Activated CD4-positive, alpha-beta T cell treated with anti-CD3 and anti-CD28 coated beads, Interleukin-2, amount 50 U/mL, for 1 hour (primary cell): ENCODE data around the gene HIP1.
"Not testable (repeated sequence)": the region's sequence is repeated elsewhere in the genome, so short reads cannot be mapped to it uniquely, and the experiment has no call there.

ENCODE experiments used
- DNase-seq: peaks from one replicate; pipeline ENCODE4 v3.0.0-alpha.2; 2020

HIP1 gene

DNA sequence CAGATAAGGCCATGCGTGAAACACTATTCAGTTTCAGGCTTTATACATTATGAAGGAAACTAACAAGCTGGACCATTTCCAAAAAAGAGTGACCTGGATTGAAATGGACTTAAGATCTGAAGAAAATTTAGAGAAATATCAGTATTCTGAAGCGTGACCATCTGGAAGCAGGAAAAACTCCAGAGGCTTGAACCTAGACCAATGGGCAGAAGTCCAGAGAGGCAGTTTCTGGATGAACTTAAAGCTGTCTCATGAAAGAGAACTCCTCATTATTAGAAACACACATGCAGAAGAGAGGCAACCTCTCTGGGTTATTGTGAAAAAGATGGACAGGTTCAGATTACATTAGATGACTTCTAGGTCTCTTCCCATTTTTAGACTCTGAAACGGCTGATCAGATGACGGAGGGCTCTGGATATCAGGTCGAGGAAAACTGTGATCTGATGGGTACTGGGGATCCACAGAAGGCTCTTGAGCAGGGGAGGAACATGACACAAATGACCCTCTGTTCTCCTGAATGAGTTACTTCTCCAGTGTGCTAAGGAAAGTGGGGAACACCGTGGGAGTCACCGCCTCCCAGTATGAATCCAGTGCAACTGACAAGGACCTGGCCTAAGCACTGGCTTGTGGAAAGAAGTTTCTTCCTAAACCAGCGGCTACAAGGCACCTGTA, 130.2 kb downstream of the HIP1 start:
- no peak for DNase-seq

DNA sequence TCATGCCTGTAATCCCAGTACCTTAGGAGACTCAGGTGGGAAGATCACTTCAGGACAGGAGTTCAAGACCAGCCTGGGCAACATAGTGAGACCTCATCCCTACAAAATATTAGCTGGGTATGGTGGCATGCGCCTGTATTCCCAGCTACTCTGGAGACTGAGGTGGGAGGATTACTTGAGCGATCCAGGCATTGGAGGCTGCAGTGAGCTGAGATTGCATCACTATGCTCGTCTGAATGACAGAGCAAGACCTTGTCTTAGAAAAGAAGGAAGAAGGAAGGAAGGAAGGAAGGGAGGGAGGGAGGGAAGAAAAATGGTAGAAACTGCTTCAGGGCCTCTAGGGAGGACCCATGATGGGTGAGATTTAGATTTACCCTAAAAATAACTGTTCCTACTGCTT, 134.3 kb downstream of the HIP1 start:
- no peak for DNase-seq

DNA sequence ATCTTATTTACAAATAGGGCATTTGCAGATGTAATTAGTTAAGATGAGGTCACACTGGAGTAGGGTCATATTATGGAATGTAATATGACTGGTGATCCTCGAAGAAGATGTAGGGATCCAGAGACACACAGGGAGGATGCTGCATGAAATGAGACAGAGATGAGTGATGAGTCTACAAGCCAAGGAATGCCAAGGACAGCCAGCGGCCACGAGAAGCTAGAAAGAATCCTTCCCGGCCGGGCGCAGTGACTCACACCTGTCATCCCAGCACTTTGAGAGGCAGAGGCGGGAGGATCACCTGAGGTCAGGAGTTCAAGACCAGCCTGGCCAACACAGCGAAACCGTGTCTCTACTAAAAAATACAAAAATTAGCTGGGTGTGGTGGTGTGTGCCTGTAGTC, 135.9 kb downstream of the HIP1 start:
- DNase-seq, result not testable (repeated sequence)

DNA sequence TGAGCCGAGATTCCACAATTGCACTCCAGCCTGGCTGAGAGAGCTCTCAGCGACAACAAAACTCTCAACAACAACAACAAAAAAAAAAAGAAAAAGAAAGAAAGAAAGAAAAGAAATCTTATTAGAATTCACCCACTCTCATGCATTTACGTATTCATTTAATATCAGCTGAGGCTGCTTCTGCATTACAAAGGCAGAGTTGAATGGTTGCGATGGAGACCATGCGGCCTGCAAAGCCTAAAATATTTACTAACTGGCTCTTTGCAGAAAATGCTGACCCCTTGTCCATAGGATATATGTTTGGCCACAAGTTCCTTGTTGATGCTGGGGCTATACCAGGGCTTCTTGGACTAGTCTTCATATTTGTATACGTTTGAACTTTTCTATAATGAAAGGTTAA, 137.2 kb downstream of the HIP1 start:
- no peak for DNase-seq

DNA sequence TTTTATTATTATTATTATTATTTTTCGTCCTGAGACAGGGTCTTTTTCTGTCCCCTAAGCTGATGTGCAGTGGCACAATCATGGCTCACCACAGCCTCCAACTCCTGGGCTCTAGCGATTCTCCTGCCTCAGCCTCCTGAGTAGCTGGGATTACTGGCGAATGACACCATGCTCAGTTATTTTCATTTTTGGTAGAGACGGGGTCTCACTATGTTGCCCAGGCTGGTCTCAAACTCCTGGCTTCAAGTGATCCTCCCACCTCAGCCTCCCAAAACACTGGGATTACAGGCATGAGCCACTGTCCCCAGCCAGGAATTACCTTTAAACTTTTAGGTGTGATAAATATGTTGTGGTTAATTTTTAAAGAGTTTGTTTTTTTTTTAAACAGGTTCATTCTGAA, 138.0 kb downstream of the HIP1 start:
- DNase-seq, result not testable (repeated sequence)

DNA sequence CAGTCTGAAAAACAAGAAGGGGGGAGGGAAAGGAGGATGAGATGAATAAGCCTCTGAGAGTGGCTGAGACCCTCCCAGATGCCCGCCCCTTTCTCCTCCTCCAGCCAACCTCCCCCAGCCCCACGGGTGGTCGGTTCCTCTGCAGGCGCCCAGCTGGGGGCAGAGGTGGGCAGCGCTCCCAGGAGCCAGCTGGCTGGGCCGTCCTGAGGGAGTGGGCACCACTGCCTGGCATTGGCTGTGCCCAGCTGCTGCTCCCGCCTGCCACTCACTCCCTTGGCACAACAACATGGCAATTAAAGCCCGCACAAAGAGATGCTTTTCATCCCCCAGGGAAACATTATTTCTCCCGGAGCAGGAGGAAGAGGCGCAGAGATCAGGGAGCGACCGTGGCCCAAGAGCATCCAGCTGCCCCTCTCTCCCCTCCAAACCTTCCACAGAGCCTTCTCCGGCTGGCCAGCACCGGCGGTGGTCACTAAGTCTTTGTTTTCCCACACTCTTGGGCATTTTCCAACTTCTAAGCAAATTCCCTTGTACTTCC, 139.4 kb downstream of the HIP1 start:
- DNase-seq, result no peak

DNA sequence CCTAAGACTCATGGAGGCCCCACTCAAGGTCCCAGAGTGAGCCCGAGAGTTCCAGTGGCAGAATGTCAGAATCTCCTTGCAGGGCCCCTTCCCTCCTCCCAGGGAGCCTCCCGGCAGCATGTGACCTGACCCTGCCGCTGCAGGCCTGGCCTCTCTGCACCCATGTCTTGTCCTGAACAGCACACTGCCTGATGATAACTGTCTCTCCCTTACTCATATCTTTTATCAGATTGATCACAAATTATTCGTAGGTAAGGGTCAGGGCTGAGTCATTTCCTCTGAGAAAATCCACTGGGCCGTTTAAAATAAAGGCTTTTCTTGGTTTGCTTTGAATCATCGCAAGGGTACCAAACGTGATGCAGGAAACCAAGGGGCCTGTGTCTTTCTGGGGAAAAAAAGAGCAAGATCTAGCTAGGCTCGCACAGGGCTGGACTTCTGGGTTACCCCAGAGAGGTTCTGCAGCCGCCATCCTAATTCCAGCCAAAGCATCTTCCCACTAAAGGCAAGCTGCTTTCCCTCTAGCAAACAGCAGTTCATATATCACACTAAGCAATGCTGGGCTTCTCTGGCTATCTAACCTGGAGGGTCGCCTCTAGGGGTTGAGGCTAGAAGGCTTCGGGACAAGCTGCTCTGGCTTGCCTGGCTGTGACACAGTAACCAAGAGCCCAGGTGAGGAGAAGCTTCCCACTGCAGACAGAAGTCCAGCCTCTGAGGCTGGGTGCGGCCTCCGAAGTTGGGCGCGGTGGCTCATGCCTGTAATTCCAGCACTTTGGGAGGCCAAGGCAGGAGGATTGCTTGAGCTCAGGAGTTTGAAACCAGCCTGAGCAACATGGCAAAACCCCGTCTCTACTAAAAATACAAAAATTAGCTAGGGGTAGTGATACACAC, 141.8 kb downstream of the HIP1 start:
- DNase-seq, result no peak

DNA sequence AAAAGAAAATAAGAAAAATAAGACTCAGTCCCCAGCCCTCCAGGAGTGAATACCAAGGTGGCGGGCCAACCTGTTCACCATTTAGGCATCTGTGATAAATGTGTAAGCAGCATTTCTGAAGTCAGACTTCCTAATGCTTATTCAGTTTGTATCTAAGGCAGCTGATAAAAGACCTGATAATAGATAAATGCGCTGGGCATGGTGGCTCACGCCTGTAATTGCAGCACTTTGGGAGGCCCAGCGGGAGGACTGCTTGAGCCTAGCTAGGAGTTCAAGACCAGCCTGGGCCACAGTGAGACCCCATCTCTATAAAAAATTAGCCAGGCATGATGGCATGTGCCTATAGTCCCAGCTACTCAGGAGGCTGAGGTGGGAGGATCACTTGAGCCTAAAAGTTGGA, 143.0 kb downstream of the HIP1 start:
- no peak for DNase-seq

DNA sequence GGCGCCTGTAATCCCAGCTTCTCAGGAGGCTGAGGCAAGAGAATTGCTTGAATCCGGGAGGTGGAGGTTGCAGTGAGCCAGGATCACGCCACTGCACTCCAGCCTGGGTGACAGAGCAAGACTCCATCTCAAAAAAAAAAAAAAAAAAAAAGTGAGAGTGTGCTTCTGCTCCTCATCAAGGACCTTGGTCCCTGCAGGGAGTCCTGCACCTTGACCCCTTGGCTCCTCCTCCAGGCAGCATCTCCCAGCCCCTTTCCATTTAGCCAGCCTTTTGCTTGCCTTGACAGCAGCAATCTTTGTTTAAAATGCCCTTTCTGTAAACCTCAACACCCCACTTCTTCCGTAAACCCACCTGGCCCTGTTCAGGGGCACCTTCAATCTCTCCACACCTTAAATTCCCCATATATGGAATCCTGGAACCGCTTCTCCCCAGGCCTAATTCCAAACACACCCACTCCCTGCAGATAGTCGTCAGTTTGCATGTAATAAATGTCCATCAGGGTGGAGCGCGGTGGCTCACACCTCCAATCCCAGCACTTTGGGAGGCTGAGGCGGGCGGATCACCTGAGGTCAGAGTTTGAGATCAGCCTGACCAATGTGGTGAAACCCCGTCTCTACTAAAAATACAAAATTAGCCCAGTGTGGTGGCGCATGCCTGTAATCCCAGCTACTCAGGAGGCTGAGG, 145.1 kb downstream of the HIP1 start:
- DNase-seq, result not testable (repeated sequence)

DNA sequence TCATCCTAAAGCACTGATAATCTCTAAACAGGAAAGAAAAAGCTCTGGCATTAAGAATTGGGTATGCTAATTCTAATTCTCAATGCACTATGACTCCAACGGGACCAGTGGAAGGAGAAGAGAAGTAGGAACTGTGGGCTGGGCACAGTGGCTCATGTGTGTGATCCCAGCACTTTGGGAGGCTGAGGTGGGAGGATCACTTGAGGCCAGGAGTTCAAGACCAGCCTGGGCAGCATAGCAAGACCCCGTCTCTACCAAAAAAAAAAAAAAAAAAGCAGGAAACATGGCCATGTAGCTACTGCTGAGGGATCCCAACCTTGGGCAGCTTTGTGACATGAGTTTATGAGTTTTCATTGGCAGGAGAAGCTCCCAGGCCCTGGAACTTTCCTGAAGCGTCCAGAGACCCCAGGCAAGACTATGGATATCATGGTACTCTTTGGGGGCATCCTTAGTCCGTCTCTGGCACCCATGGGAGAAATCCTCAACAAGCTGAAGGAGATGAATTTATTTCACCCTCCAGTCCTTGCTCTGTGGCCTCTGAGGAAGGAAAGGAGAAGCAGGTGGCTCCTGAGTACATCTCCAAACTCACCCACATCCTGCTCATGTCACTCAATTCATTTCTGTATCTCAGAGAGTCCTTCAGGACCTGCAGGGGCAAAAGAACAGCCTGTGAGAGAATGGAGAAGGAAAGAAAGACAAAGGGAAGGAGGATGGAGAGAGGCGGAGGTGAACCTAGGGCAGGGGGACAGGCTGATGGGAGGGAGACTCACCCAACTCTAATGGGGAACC, 147.1 kb downstream of the HIP1 start:
- DNase-seq, result no peak

DNA sequence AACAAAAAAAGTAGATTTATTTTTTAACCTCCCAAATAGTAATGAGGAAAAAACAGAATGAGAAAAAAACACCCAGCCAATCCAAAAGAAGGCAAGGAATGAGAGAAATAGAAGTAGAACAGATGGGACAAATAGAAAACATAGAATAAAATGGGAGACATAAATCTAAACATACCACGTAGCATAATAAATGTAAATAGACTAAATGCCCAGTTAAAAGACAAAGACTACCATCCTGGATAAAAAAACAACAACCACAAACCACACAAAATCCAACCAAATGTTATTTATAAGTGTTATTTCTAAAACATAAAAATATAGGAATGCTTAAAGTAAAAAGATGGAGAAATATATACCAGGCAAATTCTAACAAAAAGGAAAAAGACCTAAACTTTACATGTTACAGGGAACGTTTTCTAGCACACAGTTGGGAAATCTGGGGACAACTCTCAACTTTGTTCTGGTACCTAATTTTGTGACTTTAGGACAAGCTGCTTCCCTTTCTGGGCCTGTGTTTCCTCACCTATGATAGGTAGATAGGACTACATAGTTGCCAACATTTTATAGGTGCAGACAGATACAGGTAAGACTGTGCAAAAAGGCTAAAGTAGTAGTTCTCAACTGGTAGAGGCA, 148.3 kb downstream of the HIP1 start:
- DNase-seq, result no peak

DNA sequence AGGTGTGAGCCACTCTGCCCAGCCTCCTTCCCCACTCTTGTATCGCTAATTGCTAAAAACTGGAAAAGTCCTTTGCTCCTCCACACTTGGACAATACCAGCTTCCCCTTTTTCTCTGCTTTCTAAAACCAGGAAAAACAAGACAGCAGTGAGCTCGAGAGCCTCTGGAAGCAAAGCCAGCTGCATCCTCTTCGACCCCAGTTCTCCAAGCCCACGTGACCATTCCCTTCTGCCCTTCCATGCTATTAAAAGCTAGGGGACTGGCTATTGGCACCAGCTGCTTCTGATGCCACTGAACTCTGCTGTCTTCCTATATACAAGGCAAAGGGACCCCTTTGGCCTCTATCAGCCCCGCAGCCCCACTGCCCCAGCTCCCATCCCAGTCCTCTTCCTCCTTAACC, 154.4 kb downstream of the HIP1 start:
- DNase-seq, result no peak

DNA sequence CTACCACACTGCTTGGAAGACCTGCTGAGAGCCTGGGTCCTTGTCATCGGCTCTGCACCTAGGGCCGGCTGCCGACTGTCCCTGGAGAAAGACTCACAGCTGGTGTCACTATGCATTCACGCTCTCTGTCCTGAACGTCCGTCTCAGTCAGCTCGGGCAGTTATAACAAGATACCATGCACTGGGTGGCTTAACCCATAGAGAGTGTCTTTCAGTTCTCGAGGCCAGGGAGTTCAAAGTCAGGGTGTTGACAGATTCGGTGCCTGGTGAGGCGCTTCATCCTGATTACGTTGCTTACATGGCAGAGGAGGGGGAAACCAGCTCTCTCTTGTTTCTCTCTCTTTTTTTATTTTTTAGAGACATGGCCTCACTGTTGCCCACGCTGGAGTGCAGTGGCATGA, 155.5 kb downstream of the HIP1 start:
- no peak for DNase-seq

DNA sequence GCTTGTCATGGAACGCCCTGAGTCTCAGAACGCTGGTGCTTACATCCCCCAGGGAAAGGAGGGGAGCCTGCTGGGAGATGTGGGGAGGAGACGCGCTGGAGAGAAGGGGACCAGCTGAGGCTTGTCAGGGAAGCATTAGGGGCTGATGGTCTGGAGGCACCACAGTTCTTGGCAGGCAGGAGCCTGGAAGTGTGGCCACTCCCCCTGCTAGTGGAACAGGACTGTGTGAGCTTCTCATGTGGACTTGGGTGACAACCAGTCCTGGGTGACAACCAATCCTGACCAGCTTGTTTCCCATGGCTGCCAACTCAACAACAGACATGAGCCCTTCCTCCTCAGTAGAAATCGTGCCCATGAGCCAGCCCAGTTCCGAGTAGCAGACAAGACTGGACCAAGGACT, 158.8 kb downstream of the HIP1 start:
- no peak for DNase-seq

DNA sequence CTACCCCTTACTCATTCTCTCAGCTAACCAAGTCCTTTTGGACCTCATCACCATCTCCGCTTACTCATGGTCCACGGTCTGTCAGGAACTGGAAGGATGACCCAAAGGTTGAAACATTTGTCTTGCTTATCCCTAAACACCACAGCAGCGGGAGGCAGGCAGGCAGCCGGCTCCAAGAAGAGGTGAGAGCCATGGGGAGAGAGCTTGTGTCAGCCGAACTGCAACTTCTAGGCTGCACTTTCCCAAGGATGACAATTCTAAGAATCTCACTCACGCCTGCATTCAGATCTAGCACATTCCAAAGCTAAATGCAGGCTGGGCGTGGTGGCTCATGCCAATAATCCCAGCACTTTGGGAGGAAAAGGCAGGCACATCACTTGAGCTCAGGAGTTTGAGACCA, 160.7 kb downstream of the HIP1 start:
- no peak for DNase-seq

DNA sequence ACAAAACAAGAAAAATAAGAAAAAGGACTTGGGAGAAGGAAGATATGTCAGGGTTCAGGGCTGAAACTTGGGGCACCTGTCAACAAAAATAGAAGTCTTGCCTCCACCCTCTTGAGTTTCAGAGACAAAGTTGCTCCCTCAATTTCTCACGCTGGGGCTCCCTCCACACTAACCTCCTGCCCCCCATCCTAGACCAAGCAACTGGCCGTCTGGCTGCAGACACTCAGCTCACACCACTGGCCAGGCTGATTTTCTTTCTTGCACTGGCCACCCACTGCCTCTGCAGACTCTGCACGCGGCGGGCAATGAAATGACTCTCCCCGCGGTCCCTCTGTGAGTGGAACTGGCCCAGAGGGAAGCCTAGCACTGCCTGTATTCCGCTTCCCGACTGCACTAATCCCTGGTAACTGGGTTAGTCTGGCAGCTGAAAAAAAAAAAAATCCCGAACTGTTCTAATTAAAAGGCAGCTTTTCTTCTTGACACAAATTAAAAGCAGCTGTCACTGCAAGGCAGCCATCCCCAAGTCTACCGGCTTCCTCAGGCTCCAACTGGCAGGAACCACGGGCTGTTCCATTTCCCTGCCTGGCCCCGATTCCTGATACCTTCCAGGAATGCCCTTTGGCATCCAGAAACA, 163.1 kb downstream of the HIP1 start:
- no peak for DNase-seq

DNA sequence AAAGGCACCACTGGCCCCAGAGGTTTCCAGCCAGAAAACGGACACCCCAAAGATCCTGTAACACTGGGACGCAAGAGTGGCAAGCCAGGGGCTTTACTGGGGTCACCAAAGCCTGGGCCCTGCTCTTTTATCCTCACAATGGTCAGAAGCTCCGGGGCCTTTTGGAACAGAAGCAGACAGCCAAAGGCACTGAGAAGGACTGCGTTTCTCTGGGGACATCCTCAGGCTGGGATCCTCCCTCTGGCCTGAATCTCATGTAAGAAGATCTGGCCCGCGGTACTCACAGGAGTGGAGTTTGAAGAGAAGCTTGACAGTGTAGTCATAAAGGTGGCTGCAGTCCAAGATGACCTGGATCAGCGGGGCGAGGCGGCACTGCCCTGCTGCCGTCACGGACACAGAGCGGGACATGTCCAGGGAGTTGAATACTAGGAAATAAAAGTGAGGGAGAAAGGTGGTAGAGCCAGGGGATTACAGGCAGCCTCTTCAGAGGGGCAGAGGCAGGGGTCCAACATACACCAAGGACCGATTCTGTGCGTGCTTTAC, 165.2 kb downstream of the HIP1 start:
- no peak for DNase-seq

DNA sequence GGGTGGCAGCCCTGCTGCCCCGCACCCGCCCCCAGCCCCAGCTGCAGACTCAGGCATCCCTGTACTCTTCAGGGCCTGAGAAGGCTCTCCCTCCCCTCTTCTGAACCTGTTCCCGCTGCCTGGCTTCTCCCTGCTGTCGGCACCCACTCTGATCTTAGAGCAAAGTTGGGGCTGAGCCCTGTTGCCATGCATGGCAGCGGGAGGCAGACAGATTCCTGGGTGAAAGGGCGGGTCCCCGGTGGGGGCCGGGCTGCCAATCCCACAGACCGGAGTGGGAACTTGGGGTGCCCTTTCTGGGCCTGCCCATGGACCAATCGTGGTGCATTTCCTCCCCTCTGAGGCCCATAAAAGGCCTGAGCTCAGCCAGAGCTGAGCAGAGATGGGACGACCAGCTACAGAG, 165.9 kb downstream of the HIP1 start:
- DNase-seq, result no peak

DNA sequence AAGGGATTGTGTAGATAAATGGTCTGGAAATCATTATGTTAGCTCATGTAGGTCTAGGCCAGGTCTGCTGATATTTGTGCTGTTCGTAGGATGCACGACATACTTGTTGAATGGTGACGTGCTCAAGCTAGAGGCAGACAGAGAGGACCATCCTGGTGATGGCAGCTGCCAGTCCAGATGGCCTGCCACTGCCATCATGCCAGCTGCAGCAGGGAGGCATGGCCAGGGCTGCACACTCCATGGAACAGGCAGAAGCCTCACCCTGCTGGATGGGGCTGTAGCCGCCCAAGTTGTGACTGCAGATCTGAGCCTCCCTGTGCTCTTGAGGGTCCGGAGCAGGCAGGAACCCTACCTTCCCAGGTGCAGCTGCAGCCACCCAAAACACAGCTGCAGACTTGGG, 166.3 kb downstream of the HIP1 start:
- DNase-seq, result no peak

DNA sequence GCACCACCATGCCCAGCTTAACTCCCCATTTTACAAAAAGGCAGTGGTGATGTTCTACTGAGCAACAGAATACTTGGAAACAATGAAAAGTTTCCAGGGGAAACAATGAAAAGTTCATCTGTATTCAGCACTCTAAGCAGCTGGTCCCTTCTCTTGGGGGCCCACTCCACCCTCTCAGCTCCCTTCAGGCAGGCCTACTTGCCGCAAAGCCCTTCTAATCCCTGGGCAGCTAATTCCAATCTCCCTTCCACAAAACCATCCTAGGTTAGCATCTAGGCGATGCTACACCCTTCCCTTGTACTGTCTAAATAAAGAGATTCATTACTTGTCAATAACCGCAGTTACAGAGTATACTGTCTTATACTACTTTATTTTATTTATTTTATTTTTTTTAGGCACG, 167.5 kb downstream of the HIP1 start:
- DNase-seq, result no peak

DNA sequence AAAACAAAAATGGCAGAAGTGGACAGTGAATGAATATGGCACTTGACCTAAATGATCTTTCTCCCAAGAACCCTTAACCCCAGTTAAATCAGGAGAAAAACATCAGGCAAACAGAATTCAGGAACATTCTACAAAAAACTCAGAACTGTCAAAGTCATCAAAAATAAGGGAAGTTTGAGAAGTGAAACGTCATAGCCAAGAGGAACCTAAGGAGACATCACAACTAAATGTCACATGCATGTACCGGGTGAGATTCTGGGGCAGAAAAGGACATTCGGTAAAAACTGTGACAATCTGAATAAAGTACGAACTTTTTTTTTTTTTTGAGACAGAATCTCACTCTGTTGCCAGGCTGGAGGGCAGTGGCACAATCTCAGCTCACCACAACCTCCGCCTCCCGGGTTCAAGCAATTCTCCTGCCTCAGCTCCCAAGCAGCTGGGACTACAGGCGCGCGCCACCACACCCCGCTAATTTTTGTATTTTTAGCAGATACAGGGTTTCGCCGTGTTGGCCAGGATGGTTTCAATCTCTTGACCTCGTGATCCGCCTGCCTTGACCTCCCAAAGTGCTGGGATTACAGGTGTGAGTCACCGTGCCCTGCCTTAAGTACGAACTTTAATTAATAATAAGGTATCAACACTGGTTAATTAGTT, 169.0 kb downstream of the HIP1 start:
- not testable (repeated sequence) for DNase-seq
